HG02870 (cell line): ENCODE results near the gene NIPAL3.
"Not testable (repeated sequence)": the region's sequence is repeated elsewhere in the genome, so short reads cannot be mapped to it uniquely, and the experiment has no call there.

Experiments used
- ATAC-seq: cut with Tn5 transposase; IDR thresholded peaks from one replicate; pipeline ENCODE4 v1.9.1; 2021; ENCODE audit warnings: mild to moderate bottlenecking, moderate library complexity; ENCODE audit not compliant: unreplicated experiment

The NIPAL3 gene

DNA sequence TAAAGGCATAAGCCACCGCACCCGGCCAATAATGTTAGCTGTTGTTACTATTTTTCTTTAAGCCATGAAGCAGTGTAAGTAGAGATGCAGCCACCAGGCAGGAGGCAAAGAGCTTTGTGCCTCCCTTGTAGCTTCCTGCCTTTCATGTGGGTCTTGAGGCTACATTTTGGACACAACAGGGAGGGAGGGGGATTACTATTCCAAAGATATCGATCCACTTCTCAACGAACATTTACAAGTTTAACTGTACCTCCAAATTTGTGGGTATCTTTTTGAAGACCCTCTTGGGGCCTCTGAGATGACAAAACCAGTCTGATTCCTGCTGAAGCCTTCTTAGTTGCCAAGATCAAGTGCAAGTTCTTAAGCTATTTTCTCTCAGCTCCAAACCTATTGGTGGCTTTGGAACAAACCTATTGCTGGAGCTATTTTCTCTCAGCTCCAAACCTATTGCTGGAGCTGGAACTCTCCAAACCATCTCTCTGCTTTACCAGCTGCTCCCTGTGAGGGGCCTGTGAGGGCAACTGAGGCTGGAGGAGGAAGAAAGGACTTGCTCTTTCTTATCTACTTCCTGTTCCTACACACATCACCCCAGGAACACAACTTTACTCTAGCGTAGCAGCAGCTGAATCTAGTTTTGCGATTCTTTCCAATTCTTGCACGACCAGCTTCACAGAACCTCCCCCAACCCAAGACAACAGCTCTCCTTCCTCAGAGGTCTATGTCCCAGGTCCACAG is 70.9 kb downstream of the NIPAL3 start:
- no peak for ATAC-seq

DNA sequence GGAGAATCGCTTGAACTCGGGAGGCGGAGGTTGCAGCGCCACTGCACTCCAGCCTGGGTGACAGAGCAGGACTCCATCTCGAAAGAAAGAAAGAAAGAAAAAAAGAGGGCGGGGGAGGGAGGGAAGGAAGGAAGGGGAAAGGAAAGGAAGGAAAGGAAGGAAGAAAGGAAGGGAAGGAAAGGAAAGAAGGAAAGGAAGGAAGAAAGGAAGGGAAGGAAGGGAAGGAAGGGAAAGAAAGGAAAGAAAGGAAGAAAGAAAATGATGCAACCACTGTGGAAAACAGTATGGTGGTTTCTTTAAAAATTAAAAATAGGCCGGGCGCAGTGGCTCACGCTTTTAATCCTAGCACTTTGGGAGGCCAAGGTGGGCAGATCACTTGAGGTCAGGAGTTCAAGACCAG is 71.9 kb downstream of the NIPAL3 start:
- no peak for ATAC-seq

DNA sequence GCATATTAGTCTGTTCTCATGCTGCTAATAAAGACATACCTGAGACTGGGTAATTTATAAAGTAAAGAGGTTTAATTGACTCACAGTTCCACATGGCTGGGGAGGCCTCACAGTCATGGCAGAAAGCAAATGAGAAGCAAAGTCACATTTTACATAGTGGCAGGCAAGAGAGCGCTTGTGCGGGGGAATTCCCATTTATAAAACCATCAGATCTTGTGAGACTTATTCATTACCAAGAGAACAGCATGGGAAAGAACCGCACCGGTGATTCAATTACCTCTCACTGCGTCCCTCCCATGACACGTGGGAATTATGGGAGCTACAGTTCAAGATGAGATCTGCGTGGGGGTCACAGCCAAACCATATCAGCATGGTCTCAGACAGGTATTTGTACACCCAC is 72.6 kb downstream of the NIPAL3 start:
- not testable (repeated sequence) for ATAC-seq

DNA sequence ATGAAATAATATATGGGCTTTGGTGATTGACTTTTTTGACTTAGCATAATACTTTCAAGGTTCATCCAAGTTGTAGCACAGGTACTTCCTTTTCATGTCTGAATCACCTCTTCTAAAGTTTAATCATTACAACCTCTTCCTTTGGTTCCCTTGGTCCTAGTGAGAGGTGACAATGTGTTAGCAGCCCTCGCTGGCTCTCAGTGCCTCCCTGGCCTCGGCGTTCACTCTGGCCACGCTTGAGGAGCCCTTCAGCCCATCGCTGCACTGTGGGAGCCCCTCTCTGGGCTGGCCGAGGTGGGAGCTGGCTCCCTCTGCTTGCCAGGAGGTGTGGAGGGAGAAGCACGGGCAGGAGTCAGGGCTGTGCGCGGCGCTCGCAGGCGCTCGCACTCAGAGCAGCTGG is 74.1 kb downstream of the NIPAL3 start:
- ATAC-seq = no peak

DNA sequence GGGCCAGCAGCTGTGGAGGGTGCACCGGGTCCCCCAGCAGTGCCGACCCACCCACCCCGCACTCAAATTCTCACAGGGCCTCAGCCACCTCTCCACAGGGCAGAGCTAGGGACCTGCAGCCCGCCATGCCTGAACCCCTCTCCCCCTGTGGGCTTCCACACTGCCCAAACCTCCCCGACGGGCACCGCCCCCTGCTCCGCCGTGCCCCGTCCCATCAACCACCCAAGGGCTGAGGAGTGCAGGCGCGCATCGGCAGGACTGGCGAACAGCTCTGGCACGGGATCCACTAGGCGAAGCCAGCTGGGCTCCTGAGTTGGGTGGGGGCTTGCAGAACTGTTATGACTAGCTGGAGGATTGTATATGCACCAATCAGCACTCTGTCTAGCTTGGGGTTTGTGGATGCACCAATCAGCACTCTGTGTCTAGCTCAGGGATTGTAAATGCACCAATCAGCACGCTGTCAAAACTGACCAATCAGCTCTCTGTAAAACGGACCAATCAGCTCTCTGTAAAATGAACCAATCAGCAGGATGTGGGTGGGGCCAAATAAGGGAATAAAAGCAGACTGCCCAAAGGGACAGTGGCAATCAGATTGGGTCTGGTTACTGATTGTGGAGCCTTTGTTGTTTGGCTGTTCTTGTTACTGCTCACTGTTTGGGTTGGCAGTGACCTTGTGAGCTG is 74.6 kb downstream of the NIPAL3 start:
- ATAC-seq = no peak

DNA sequence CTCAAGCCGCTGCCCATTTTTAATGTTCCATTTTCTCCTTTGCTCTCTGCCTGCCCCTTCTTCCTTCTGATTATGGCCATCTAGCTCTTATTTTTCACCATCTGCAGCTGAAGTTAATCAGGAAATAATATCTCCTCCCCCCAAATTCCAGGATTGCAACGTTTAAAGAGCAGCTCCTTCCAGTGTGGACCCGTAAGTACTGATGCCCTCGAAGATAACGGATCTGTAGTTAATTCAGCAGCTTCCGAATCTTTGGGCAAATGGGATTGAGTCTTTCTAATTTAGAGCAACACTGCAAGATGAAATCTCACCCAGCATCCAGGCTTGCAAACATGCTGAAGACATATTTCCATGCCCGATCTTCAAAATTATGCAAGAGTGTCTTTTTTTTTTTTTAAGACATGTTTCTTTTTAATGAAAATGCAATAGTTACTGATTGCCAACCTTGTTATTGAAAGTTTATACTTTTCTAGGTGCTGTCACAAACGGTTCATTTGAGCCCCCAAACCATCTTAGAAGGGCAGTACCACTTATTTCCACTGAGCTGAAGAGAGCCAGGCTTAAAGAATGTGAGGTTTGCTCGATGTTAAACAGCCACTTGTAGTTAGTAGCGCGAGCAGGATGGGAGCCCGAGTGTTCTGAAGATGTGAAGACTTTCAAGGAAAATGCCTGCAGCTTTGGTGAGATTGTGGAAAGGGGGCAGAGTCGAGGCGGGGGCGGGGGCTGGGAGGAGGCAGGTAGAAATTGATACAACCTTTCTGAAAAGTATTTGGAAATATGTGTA is 76.2 kb downstream of the NIPAL3 start:
- no peak for ATAC-seq

DNA sequence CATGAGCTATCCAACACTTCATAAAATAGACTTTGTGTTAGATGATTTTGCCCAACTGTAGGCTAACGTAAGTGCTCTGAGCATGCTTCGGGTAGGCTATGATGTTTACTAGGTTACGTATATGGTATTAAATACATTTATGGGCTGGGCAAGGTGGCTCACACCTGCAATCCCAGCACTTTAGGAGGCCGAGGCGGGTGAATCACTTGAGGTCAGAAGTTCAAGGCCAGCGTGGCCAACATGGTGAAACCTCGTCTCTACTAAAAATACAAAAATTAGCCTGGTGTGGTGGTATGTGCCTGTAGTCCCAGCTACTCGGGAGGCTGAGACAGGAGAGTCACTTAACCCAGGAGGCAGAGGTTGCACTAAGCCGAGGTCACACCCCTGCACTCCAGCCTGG is 77.3 kb downstream of the NIPAL3 start:
- ATAC-seq = not testable (repeated sequence)

DNA sequence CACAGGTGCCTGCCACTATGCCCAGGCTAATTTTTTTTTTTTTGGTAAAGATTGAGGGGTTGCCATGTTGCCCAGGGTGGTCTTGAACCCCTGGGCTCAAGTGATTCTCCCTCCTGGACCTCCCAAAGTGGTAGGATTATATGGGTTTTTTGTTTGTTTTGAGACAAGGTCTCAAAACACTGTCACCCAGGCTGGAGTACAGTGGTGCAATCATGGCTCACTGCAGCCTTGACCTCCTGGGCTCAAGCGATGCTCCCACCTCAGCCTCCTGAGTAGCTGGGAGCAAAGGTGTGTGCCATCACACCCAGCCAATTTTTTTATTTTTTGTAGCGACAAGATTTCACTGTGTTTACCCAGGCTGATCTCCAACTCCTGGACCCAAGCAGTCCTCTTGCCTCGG is 78.2 kb downstream of the NIPAL3 start:
- ATAC-seq = no peak

DNA sequence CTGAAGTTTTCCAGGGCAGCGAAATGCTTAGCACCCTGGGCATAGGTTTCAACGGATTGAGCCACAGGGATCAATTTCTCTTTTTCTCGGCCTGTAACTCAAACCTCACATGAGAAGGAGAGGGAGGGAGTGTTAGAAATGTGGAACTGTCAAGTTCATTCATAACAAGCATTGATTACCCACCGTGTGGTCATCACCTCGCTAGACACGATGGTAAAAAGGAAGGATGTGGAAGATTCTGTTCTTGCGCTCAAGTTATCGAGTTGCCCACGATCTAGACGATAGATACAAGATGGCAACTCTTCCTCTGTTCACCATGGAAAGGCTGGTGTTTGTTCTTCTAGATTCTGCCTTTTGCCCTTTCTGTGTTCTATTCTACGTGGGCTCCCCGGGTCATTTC is 83.0 kb downstream of the NIPAL3 start:
- no peak for ATAC-seq

DNA sequence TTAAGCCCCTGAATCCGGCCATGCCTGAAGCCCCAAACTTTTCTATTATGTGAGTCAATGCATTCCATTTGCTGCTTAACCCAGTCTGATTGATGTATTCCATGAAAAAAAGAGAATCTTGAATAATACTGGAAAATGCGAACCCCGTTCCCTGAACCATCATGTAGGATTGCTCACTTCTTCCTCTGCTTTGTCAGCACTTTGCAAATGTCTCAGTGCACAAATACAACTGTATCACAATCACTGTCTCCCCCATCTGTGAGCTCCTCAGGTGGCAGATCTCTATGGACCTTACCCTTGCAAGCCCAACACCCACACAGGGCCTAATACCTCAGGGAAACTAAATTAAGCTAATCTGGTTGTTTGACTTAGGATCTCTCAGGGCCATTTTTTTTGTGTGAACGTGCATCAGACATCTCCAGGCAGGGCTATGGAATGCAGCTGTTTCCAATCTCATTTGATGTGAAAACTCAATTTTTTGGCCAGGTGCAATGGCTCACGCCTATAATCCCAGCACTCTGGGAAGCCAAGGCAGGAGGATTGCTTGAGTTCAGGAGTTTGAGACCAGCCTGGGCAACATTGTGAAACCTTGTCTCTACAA is 84.9 kb downstream of the NIPAL3 start:
- ATAC-seq = no peak

DNA sequence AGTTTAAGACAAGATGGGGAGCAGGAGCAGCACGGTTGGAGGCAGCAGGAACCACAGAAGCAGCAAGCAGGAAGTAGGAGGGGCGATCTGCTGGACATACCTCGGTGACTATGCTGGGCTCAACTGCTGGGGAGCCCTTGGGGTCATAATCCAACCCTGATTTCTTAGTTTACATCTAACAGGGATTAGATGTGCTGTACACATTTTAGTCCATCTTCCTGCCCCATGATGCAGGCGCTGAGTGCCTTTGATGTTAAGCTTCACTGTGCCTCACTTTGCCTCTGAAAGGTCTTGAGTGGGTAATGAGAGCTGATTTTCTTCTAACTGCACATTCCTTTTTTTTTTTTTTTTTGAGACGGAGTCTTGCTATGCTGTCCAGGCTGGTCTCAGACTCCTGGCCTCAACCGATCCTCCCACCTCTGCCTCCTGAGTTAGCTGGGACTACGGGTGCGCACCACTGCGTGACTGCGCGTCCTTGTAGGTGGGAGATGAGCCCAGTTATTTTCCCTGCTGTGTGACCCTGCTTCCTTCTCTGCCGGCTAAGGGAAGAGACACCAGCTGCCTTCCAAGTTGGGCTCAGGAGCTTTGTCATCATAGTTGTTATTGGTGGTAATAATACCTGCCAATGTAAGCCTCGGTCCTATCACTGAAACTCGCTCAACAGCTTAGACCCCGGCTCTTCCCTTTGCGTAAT is 85.9 kb downstream of the NIPAL3 start:
- ATAC-seq = no peak

DNA sequence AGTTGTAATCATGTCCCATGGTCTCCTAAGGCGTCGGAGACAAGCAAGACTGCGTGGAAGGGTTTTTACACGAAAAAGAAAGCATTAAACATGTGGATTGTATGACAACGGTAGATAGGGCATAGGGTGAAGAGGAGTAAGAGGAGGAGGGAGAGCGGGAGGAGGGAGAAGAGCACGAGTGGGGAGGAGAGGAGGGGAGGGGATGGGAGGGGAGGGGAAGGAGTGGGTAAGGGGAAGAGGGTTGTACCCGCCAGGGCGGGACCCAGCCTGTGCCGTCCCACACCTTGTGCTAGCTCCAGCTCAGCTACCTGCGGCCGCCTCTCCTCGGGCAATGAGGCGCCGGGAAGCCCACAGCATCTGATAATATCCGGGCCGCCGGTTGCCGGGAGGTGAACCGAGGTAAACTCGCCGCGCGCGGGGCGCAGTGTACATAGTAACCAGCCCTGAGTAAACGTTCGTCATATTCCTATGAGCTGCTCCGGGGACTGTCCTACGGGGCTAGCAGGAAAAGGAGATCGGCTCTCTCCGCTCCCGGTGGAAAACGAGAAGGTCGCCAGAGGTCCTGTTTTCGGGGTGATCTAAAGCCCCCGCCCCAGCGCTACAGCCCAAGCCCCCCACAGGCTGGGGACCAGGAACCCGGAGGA is 86.6 kb downstream of the NIPAL3 start:
- no peak for ATAC-seq

DNA sequence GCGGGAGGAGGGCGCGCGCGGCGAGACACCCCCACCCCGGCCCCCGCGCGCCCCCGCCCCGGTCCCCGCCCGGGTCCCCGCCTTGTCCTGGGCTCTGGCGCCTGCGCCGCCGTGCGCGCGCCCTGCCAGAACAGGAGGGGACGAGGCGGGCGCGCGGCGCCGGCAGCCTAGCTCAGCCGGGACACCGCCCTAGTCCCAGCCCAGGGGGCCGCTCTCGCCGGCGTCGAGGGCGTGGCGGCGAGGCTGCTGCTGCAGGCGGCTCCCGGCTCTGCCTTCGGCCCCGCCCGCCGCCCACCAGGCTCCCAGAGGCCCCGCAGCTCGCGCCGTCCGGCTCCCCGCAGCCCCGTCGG is 87.1 kb downstream of the NIPAL3 start, which contains the start of gene RCAN3:
Gene RCAN3, plus strand, starts transcription at position 128 of the 350 bp plus-strand sequence. CDS start 11,537 bp downstream, outside the sequence.
- no peak for ATAC-seq

DNA sequence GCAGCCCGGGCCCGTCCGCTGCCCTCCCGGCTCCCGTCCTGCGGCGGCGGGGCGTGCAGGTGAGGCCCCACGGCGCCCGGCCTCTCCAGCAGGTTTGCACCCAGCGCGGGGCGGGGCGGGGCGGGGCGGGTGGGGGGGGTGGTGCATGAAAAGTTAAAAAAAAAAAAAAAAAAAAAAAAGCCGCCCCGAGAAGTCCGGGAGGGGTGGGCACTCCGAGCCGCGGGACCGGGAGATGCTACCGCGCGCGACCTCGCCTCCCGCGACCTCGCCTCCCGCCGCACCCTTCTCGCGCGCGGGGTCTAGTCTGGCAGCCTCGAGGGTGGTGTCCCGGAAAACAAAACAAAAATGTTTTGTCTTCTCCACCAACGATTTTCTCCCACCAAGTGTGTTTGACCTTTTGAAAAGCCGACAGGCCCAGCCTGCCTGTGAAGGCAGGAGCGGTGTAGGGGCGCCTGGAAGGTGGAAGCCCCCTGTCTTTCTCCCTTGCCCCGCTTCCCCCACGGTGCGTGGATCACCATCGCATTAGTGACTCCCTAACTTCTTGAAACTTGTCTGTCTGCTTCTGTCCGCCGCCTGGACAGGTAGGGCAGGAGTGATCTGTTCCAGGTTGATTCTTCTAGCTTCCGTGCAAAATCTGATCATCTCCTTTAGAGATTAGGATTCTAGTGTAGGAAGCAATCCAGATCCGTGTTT is 87.6 kb downstream of the NIPAL3 start:
- ATAC-seq = no peak

DNA sequence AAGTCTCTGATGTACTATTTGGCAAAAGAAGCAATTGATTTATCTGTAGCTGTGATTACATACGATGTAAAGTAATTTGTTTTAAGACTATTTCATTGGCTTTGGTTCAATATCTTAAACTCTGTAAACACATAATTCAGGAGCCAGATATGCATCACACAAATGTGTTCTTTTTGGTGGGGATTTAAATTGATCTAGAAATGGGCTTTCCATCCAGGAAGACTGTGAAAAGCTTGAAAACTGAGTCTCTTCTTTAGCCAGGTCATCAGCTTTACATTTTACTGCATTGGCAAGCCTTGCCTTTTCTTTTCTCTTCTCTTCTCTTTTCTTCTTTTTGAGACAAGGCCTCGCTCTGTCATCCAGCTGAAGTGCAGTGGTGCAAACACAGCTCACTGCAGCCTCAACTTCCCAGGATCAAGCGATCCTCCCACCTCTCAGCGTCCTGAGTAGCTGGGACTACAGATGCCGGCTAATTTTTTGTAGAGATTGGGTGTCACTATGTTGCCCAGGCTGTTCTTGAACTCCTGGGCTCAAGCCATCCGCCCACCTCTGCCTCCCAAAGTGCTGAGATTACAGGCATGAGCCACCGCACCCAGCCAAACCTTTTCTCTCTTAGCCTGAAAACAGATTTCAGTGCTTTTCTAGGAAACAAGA is 88.4 kb downstream of the NIPAL3 start:
- no peak for ATAC-seq

DNA sequence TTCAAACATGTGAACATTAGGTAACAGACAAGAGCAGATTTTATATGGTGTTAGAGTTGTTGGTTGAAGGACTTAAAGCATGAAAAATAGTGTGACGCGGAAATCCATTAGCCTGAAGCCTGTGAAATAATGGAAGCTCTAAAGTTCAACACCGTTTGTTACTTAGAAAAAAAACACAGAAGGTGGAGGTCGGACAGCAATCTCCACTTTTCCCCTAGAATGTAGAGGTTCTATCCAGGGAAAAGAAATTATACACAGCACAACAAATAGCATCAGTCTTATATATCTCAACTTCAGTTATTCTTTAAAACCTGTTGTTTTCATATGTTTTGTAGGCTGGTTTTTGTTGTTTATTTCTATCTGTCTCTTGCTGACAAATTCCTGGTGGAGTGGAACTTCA is 89.0 kb downstream of the NIPAL3 start:
- ATAC-seq = no peak

DNA sequence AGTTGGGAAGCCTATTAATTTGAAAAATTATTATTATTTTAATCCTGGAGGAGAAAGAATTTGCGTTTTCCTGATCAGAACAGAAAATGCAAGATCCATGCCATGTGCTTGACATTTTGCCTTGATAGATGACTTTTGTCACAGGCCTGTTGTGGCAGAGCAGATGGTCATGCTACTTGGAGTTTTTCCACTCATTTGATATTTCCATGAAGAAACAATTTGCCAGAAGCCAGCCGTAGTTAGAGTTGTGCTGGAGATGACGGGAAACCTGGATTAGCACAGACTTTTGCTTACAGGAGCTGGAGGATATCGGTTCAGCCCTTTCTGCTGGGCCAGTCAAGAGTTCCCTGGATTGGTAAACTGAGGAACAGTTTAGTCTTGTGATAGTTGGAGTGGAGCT is 90.2 kb downstream of the NIPAL3 start:
- ATAC-seq = no peak

DNA sequence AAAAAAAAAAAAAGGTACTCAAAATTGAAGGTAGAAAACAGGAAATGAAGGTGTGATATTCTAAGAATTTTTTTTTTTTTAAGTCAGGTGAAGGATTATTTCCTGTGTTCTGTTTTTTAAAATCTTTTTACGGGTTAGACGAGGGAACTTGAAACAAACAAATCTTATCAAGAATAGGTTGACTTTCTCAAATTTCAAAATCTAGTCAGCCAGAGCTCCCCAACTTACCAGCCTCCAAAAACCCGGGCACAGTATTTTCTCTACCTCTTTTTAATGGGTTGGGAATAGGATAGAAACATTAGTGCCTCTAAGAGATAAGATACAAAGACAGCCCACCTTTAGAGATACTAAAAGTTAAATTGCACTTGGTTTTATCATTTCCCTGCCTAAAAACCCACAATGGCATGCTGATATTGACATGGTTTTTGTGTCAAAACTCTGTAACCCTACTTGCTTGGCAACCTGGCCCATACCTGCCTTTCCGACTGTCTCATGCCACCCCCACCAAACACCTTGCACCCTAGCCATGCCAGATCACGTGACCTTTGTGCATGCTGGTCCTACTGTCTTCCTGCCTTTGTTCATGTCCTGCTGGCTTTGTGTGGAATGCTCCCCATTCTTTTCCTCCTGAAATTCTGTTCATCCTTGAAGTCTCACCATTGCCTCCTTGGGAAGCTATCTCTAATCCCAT is 91.2 kb downstream of the NIPAL3 start:
- ATAC-seq = no peak

DNA sequence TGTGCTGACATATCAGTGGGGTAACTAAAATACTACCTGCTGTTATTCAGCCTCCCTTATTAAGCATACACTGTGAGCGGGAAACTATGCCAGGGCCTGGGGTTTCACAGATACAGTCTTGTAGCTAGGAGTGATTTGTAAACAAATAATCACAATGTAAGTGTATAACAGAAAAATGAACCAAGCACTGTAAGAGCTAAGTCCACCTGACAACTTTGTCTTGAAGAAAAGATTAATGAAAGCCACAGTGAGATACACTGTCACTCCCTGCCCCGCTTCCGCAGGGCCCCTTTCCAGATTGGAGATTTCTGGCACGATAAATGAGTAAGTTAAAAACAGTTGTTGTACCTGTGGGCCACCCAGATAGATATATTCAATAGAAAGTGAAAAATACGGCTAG is 91.8 kb downstream of the NIPAL3 start:
- ATAC-seq = no peak
